ENCODE data around the gene OLFML2A. TPM values are rescaled to one million over a fixed set of nuclear protein-coding genes. Genes with fewer than 3 reads are reported as not detected.

OLFML2A gene
- total RNA-seq, 2 experiments from 2014 or later = 4.4 to 6.7 TPM

DNA sequence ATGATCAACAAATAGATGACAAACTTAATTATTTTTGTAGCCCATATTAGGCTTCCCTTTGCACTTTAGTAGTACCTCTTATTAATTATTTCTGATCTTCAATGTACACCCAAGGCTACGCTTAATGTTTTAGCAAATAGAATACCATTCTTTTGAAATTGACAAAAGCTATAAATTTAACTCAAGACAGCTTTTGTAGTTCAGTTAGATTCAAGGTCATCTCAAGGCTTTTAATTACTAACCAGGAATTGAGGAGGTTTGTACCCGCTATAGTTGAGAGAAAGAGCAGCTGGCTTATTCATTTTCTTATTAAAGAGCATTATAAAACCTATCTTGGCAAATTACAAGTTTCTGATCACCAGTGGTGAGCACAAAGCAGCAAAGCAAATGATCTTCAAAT lies 20.9 kb upstream of the OLFML2A start:
- no peaks in the 10 kb centered on the region for H3K36me3 ChIP-seq (ENCODE audit: insufficient read depth, low read length)
- no peaks in the 10 kb centered on the region for H3K9me2 ChIP-seq (ENCODE audit: insufficient read depth, low read length)
- BruUV-seq (replicated peaks) = no TSS peak
- no peak for DNase-seq (ENCODE audit: low spot score)
- ChIA-PET CTCF (ENCODE audit: unreplicated experiment) (no interaction called here), POLR2A (no interaction called here)
- H3K4me3 ChIP-seq (ENCODE audit: low read depth, low read length, poor library complexity, severe bottlenecking) = no peak overlapping the region
- intact Hi-C loops (cut with micrococcal nuclease; ENCODE audit: unreplicated experiment) = no loop called here
- peaks cover 14% of the 10 kb centered on the region for H3K4me1 ChIP-seq (ENCODE audit: insufficient read depth, low read length, poor library complexity, severe bottlenecking)
- peaks cover 95% of the 10 kb centered on the region for H3K79me2 ChIP-seq (ENCODE audit: insufficient read depth, low read depth, low read length)
- TF ChIP-seq, protein P1, sequence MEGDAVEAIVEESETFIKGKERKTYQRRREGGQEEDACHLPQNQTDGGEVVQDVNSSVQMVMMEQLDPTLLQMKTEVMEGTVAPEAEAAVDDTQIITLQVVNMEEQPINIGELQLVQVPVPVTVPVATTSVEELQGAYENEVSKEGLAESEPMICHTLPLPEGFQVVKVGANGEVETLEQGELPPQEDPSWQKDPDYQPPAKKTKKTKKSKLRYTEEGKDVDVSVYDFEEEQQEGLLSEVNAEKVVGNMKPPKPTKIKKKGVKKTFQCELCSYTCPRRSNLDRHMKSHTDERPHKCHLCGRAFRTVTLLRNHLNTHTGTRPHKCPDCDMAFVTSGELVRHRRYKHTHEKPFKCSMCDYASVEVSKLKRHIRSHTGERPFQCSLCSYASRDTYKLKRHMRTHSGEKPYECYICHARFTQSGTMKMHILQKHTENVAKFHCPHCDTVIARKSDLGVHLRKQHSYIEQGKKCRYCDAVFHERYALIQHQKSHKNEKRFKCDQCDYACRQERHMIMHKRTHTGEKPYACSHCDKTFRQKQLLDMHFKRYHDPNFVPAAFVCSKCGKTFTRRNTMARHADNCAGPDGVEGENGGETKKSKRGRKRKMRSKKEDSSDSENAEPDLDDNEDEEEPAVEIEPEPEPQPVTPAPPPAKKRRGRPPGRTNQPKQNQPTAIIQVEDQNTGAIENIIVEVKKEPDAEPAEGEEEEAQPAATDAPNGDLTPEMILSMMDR (conservative IDR thresholded peaks at IDR 0.05; ENCODE audit: low read length) = no peak
- no peak for TF ChIP-seq EZH2phosphoT487 (IDR thresholded peaks at IDR 0.05; ENCODE audit: borderline replicate concordance, low read depth, low read length)
- peaks cover 44% of the 10 kb centered on the region; the same call in 1 of the 2 replicates for H4K20me1 ChIP-seq (ENCODE audit: insufficient read depth, low read length)
- no peaks in the 10 kb centered on the region for H3K9me3 ChIP-seq (ENCODE audit: low read length)
- no peak overlapping the region for H2AFZ ChIP-seq (ENCODE audit: low read length)
- no peak overlapping the region for H3K4me2 ChIP-seq (ENCODE audit: low read length)
- H3K27ac ChIP-seq (ENCODE audit: low read depth, low read length, poor library complexity, severe bottlenecking) = no peak overlapping the region

DNA sequence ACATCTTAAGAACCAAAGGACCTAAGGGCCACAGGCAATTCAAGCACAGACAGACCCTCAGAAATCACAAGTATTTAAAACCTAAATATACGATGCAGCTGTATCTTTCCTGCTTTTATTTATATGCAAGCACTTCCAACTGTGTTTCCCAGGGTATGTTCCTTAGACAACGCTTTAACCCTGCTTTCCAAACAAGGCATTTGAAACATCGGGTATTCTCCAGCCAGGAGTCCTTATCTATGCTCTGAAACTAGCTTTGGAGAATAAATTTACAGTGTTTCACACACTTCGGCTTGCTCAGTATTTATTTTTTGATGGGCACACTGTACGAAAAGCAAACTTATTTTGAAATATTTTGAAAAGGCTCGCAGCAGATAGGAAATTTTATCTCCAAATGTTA lies 19.3 kb upstream of the OLFML2A start:
- Histone ChIP-seq H3K36me3 (ENCODE audit: insufficient read depth, low read length) (no peaks in the 10 kb centered on the region), H3K4me2 (ENCODE audit: low read length) (no peak overlapping the region), H3K4me3 (ENCODE audit: low read depth, low read length, poor library complexity, severe bottlenecking) (no peak overlapping the region), H3K79me2 (ENCODE audit: insufficient read depth, low read depth, low read length) (peaks cover 95% of the 10 kb centered on the region), H3K27ac (ENCODE audit: low read depth, low read length, poor library complexity, severe bottlenecking) (no peak overlapping the region), H3K9me2 (ENCODE audit: insufficient read depth, low read length) (no peaks in the 10 kb centered on the region), H4K20me1 (ENCODE audit: insufficient read depth, low read length) (peaks cover 46% of the 10 kb centered on the region; the same call in 1 of the 2 replicates), H2AFZ (ENCODE audit: low read length) (no peak overlapping the region), H3K4me1 (ENCODE audit: insufficient read depth, low read length, poor library complexity, severe bottlenecking) (peaks cover 22% of the 10 kb centered on the region), H3K9me3 (ENCODE audit: low read length) (no peaks in the 10 kb centered on the region)
- intact Hi-C loops (cut with micrococcal nuclease; ENCODE audit: unreplicated experiment) = no loop called here
- BruUV-seq (replicated peaks) = no TSS peak
- POLR2A ChIA-PET = interaction anchor here (0.7 to 1.4 kb wide), 3 partner anchors 9 to 140 kb away, joined by 3 to 5 read pairs (median 5); no protein-coding TSS in a partner anchor
- TF ChIP-seq, protein P1 (conservative IDR thresholded peaks at IDR 0.05; ENCODE audit: low read length) = no peak
- no peak for TF ChIP-seq EZH2phosphoT487 (IDR thresholded peaks at IDR 0.05; ENCODE audit: borderline replicate concordance, low read depth, low read length)
- no peak for DNase-seq (ENCODE audit: low spot score)
- CTCF ChIA-PET (ENCODE audit: unreplicated experiment) = no interaction called here

DNA sequence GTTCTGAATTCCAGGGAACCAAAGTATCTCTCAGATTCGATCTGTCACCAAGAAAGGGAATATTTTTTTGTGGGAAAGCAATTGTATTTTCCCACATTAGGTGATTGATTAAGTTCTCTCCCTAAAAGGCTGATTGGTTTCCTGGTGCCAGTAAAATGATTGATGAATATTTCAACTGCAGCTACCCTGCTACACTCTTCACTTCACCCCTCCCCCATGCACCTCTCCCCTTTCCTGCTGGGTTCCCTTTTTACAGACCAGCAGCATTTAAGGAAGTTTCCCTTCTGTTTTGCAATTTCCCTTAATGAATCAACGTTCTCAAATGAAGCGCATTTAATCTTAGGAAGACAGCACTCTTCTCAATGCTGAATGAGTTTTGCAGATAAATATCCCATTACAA lies 18.9 kb upstream of the OLFML2A start:
- no peak overlapping the region for H3K4me3 ChIP-seq (ENCODE audit: low read depth, low read length, poor library complexity, severe bottlenecking)
- ChIA-PET CTCF (ENCODE audit: unreplicated experiment) (no interaction called here), POLR2A (interaction anchor here (1.2 to 1.4 kb wide), 2 partner anchors 8 to 141 kb away, joined by 3 to 5 read pairs; no protein-coding TSS in a partner anchor)
- H4K20me1 ChIP-seq (ENCODE audit: insufficient read depth, low read length) = peaks cover 44% of the 10 kb centered on the region
- H3K79me2 ChIP-seq (ENCODE audit: insufficient read depth, low read depth, low read length) = peaks cover 95% of the 10 kb centered on the region
- no peaks in the 10 kb centered on the region for H3K36me3 ChIP-seq (ENCODE audit: insufficient read depth, low read length)
- H3K9me3 ChIP-seq (ENCODE audit: low read length) = no peaks in the 10 kb centered on the region
- peaks cover 25% of the 10 kb centered on the region for H3K4me1 ChIP-seq (ENCODE audit: insufficient read depth, low read length, poor library complexity, severe bottlenecking)
- no peak overlapping the region for H3K27ac ChIP-seq (ENCODE audit: low read depth, low read length, poor library complexity, severe bottlenecking)
- intact Hi-C loops (cut with micrococcal nuclease; ENCODE audit: unreplicated experiment) = no loop called here
- H3K9me2 ChIP-seq (ENCODE audit: insufficient read depth, low read length) = no peaks in the 10 kb centered on the region
- no peak for DNase-seq (ENCODE audit: low spot score)
- no peak overlapping the region for H2AFZ ChIP-seq (ENCODE audit: low read length)
- peak overlapping the region; percentile 40 for H3K4me2 ChIP-seq (ENCODE audit: low read length)
- BruUV-seq (replicated peaks) = no TSS peak
- no peak for TF ChIP-seq EZH2phosphoT487 (IDR thresholded peaks at IDR 0.05; ENCODE audit: borderline replicate concordance, low read depth, low read length)
- TF ChIP-seq, protein P1 (conservative IDR thresholded peaks at IDR 0.05; ENCODE audit: low read length) = no peak

Data from OCI-LY7 (cell line).